HG03469 (cell line): Measurements from ENCODE around the gene ZFYVE28.

ENCODE experiments used
- ATAC-seq: cut with Tn5 transposase; IDR thresholded peaks from one replicate; pipeline ENCODE4 v1.9.1; 2021; ENCODE audit warnings: mild to moderate bottlenecking, moderate library complexity, moderate number of reproducible peaks; ENCODE audit not compliant: unreplicated experiment

ZFYVE28 gene

DNA sequence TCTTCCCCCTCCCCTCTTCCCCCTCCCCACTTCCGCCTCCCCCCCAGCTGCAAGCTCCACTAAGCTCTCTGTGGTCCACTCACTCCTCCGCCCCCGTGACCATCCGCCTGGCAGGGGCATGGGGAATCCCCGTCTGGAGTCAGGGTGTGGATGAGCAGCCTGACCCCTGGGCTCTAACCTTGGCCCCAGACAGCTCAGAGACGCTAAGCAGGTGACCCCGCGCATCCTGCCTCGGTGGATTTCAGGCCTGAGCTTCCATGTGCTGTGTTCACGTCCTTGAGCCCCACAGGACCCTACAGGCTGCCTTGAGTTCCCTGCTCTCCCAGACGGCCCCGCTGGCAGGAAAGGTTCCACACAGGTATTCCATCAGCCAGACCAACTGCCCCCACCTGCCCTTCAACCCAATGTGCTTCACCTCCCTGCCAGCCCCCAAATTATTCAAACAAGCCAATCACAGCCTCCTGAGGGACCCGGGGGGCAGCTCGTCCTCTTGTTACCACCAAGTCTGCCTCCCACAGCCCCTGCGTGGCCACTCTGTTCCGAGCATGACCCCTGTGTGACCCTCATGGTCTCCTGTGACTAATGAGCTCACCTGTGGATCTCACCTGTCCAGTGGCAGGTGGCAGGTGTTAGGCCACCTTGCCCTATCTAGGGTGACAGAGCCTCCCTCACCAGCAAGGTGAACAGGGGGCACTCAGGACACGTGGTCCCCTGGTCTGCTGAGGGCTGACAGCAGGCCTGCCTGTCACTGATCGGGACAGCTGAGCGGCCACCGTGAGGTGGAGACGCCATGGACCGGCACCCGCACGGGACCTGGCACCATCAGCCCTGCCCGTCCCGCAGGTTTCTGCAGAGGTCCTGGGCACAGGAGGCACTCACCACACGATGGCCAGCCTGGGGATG is 83.4 kb downstream of the ZFYVE28 start:
- ATAC-seq = no peak

DNA sequence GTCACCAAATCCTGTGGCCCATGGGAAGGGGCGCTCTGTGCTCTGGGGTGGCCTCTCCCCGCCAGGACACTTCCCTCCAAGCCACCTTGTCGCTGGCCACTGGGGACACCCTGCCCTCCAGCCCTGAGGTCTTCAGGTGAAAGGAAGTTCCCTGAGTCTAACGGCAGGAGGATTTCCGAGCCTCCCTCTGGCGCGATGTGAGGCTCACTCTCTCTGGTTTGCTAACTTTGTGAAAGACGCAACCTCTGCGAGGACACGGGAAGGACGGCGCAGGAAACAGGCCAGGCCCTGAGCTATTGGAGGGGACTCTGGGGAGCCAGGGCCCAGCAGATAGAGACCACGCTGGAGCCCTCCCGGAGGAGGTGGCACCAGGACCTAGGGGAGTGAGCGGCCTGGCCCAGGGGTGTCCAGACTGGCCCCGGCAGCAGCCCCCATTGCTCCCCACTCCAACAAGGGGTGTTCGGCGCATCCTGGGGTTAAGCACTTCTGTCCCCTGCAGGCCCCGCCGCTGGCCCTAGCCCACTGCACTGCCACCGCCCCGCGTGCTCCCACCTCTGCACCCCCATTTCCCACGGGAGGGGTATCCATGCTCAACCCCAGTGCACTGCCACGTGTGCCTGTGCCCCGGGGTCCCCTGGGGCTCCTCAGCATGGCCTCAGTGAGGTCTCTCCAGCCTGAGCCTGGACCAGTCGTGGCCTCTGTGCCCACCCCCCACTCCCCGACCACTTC is 84.4 kb downstream of the ZFYVE28 start:
- no peak for ATAC-seq

DNA sequence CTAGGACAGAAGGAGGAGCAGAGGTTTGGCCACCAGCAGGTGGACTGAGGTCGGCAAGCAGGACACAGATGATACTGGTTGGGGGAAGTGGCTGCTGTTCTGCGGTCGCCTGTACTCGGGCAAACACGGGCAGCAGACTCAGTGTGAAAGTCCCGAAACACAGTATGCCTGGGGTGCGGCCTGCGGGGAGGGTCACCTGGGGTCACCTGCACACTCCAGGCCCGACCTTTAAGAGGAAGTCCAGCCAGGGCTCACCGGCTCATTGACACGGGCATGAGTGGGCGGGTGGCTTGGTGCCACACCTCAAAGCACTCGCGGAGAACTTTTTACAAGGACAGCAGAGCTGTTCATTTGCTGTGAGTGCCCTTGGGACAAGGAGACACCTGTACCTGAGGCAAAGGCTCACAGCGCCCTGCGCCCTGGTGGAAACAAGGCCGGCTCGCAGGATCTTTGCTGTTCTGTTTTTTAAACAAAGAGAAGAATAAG is 85.0 kb downstream of the ZFYVE28 start:
- no peak for ATAC-seq

DNA sequence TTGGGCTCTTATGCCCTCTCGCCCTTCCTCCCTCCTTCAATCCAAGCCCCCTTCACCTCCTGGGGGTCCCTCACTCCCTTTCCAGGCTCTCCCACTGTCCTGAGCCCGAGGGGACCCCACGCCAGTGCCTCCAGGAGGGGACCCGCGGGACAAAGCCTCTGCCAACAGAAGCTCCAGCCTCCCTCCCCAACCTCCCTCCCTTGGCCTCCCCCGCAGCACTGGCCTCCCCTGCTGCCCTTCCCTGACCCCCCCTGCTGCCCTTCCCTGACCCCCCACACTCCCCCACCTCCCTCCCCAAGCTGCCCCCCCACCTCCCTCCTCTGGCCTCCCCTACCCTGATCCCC is 85.5 kb downstream of the ZFYVE28 start:
- no peak for ATAC-seq

DNA sequence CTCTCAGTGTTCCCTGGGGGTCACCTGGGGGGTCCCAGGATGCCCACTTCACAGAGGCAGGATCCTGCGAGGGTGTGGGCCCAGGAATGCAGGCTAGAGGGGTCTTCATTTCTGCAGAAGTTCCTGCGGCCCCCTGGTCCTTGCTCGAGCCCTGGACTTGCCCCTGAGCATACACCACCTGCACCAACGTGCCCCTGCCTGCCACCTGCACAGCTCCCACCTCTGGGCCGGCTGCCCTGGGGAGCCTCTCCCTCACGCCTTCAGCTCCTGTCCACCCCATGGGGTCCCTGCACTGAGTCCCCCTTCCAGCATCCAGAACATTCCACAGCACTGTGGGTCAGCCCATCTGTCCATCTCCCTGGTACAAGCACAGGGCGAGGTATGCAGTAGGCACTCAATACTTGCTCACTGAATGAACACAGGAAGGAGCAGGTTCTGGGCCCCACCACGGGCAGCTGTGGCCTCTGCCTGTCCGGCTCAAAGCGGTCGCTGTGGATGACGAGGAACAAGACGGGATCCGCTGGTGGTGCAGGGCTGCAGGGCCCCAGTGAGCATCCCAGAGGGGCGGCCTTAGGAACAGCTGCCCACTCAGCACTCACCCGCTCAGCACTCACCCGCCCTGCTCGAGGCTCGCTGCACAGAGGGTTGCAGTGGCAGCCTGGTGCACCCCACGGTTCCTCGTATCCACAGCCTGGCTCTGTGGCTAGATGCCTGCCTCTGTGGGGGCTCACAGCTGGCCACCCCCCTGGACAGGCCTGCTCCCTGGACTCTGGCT is 86.1 kb downstream of the ZFYVE28 start:
- no peak for ATAC-seq

DNA sequence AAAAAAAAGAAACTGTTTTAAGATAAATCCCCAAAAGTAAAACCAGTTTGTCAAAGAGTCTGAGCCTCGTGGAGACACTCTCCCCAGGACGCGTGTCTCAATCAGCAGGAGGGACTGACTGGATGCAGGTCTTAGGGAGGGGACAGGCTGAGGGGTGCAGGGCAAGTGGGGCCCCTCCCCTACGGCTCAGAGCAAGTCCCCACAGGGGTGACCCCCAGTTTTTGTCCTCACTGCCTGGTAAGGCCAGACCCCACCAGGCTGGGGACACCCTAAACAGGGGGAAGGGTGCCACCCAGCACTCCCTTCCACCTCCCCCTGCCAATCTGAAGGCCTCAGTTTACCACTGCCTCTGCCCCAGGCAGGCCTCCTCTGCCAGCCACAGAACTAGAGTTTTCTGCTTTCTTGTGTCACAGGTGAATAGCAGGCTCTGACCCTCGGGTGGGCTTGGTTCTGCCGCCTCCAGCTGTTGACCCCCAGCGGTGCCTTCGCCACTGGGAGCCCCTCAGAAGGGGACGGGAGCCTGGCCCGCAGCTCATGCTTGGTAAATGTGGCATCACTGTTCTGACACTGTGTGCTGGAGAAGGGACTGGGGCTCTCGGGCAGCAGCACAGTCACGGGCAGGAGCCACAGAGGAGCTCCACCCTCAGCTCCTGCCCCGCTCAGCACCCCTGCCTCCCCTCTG is 86.8 kb downstream of the ZFYVE28 start:
- no peak for ATAC-seq

DNA sequence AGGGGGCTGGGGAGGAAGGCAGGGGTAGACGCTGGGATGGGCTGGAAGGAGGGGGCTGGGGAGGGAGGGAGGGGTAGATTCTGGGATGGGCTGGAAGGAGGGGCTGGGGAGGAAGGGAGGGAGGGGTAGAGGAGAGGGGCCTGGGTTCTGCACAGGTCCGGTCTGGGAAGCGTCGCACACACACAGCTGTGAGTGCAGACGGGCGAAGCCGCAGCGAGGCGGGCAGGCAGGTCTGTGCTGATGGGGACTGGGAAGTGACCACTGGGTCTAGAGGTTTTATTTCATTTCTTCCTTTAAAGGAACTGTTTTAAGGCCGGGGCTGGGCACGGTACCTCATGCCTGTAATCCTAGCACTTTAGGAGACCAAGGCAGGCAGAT is 87.4 kb downstream of the ZFYVE28 start:
- ATAC-seq = no peak

DNA sequence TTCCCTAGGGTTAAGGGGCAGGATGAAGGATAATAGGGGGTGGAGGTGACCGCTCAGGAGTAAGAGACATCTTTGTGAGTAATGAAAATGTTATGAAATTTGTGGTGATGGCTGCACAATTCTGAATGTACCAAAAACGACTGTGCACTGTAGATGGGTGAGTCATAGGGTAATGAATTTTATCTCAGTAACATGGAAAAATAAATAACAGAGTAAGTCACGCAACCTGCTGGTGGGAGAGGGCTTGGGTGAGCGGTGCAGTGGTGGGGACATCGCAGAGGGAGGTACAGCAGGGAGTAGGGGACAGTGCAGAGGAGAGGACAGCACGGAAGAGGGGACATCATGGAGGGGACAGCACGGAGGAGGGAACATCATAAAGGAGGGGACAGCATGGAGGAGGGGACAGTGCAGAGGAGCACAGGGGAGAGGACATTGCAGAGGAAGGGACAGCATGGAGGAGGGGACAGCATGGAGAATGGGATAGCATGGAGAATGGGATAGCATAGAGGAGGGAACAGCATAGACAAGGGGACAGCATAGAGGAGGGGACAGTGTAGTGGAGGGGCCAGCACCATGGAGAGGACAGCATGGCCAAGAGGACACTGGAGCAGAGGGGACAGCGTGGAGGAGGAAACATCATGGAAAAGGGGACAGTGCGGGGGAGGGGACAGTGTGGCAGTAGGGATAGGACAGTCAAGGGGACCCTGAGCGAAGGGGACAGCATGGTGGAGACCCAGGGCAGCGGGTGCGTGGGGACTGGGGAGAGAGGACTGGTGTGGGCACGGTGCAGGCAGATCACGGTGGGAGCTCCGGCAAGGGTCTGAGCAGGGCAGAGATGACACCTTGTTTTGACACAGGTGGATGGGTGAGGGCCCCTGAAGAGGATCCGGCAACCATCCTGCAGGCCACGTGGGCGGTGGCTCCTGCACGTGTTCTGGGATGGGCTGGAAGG is 88.1 kb downstream of the ZFYVE28 start:
- ATAC-seq = no peak

DNA sequence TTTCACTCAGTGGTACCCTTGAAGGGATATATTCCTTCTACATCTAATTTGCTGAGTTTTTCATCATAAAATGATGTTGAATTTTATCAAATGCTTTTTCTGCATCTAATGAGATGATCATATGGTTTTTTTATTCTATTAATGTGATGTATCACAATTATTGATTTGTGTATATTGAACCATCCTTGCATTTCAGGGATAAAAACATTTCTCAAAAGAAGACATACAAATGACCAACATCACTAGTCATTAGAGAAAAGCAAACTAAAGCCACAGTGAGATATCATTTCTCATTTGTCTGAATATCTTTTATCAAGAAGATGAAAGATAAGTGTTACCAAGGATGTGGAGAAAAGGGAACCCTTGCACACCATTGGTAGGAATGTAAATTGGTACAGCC is 90.9 kb downstream of the ZFYVE28 start:
- ATAC-seq = no peak

DNA sequence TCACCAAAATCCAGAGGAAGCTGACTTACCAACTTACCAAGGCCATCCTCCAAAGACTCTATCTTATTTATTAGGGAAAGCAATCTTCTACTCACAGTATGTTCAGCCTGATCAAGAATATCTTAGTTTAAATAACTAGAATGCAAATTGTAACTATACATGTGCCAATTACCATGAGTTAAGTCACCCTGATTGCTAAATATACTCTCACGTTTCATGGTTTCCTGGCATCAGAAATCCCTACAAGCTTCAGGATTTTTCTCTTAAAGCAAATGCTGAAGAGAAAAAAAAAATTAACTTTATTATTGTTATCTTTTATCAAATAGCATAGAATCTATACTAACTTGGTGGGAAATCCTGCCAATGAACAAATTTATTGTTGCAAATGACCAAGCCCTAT is 93.6 kb downstream of the ZFYVE28 start:
- ATAC-seq = no peak

DNA sequence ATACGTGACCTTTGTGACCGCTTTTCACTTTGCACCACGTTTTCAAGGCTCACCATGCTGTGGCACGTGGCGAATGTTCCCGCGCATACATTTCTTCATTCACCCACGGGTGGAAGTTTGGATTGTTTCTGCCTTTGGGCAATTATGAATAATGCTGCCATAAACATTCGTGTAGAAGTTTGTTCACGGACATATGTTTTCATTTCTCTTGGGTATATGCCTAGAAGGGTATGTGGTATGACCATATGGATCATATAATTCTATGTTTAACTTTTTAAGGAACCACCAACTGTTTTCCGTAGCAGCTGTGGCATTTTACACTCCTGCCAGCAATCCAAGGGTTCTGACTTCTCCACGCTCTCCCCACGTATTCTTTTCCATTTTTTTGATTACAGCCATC is 95.6 kb downstream of the ZFYVE28 start:
- ATAC-seq = no peak

DNA sequence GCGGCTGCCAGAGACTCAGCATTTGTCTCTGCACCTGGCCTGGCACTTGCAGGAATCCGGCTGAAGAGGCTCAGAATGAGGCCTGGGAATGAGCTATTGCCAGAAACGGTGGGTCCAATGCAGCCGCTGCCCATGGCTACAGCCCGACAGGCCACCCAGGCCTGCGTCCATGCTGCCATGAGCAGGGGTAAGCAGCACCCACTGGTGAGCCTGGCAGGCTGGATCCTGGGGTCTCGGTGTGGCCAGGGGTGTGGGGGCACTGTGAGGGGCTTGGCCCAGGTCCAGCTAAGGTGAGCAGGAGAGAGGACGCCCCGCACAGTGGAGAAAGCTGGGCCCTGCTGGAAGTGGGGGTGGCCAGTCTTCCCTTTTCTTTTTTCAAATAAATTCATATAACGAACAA is 96.2 kb downstream of the ZFYVE28 start:
- no peak for ATAC-seq

DNA sequence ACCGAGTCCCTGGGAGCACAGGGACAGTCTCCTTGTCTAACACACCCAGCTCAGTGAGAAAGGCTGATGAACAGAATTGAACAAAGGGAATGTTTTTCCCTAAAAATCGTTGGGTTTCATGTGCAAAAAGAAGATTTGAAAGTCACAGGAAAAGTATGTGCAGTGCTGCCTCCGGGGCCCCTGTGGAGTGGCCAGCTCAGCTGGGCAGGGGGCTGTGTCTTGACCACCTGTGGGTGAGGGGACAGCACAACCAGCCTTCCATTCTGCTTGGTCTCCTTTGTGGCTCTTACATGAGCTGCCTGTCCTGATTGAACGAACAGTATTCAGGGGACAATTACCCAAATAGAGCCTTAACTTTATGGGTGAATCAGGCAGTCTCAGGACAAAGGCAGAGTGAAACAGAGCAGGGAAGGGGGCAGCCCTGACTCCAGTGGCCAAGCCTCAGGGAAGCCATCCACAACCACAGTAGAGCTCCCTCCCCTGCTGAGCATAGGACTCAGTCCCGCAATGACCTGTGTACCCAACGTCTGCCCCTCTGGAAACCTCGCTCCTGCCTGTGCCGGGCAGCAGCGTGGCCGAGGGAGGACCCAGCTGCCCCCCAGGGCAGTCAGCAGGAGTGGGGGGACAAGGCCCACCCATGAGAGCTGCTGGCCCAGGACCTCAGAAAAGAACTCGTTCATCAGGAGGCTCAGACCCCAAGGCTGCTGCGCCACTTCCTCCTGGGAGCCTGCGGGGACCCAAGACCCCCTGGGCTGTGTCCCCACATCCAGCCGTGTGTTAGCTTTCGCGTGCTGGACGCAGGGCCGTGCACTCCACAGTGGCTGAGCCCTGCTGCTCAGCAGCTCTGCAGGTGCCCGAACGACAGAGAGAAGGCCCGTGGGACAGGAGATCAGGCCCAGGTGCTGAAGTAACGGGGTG is 96.9 kb downstream of the ZFYVE28 start:
- no peak for ATAC-seq

DNA sequence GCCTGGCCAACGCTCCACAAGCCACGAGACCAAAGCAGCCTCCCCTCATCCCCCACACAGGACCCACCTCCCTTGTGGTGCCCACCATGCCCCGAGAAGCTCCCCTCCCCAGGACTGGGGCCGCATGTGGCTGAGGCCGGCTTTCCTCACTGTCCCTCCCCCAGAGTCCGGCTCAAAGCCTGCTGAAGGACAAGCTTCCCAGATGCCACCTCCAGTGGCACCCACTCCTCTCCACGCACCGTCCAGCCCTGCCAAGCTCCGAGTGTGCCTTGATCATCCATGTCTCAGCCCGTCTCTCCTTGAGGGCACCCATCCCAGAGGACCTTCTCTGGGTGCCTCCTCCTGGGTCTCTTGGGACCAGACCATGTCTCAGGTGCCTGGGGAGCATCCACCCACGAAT is 97.7 kb downstream of the ZFYVE28 start:
- no peak for ATAC-seq

DNA sequence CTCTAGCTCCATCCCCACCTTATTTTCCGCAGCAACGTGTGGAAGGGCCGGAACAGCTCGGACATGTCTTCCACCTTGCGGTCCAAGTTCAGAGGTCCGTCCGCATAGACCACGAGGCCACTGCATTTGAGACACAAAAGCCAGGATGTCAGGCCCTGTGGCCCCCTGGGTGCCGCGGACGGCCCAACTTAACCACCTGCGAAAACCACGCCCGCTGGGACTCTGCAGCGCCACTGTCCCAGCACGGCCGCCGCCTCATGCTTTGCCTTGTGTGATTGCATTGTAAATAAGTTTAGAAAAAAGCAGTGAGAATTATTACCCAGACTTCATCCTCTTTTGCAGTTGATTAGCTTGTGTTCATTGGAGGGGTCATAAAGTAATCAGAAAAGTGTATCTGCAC is 98.3 kb downstream of the ZFYVE28 start:
- ATAC-seq = no peak

DNA sequence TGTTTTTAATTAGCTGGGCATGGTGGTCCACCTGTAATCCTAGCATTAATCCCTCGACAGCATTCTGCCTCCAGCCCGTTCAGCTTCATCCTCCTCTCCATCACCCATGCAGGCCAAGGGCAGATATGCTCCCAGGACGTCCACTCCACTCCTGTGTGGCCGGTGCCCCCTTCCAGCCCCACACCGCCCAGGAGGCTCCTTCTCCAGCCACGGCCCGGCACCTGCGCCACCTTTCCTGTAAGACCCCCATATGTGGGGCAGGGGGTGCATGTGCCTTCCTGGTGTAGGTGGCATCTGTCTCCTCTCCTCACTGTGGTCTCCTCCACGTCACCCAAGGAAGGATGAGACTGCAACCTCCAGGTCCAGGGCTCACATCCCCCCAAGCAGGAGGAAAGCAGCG is 99.6 kb downstream of the ZFYVE28 start:
- no peak for ATAC-seq

DNA sequence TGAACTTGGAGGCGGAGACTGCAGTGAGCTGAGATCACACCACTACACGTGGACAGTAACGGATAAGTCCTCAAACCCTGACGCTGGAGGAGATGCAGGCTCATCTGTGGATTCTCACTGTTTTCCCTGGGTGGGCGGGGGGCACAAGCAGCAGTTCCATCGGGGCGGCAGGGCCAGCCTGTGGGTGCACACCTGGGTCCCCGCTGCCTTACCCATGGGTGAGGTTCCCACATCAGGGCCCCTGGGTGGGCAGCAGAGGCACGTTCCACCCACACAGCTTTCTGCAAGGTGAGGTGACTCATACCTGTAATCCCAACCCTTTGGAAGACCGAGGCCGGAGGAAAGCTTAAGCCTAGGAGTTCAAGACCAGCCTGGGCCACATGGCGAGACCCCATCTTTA is 100.0 kb downstream of the ZFYVE28 start:
- no peak for ATAC-seq

DNA sequence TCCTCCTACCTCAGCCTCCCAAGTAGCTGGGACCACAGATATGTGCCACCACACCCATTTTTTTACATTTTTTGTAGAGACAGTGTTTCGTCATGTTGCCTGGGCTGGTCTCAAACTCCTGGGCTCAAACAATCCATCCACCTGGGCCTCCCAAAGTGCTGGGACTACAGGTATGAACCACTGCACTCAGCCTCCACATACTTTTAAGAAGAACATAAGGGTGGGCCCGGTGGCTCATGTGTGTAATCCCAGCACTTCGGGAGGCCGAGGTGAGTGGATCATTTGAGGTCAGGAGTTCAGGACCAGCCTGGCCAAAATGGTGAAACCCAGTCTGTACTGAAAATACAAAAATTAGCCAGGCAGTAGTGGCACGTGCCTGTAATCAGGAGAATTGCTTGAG is 105.1 kb downstream of the ZFYVE28 start:
- ATAC-seq = no peak
